Duodenal mucosa (tissue), 2 donors: ENCODE results near the gene SZRD1.
A peak's percentile ranks its signal among the peaks of the same experiment; 100 is the strongest.

ENCODE experiments used
- H3K27ac ChIP-seq: one replicate; pipeline ENCODE4 v1.7.0; 2013; ENCODE audit warnings: low read depth, low read length
- H3K27me3 ChIP-seq, 2 donors: one replicate each; pipeline ENCODE4 v1.7.0; 2013; ENCODE audit warnings: low read length in 2 of 2, control low read depth in 1 of 2; ENCODE audit not compliant: insufficient read depth in 2 of 2, control insufficient read depth in 1 of 2
- H3K36me3 ChIP-seq, 2 donors: one replicate each; pipeline ENCODE4 v1.7.0; 2013; ENCODE audit warnings: low read length in 2 of 2, control low read depth in 1 of 2; ENCODE audit not compliant: insufficient read depth in 2 of 2, control insufficient read depth in 1 of 2
- H3K4me1 ChIP-seq, 2 donors: one replicate each; pipeline ENCODE4 v1.7.0; 2013; ENCODE audit warnings: low read length in 2 of 2, control low read depth in 1 of 2; ENCODE audit not compliant: insufficient read depth in 2 of 2, control insufficient read depth in 1 of 2
- H3K4me3 ChIP-seq, 2 donors: one replicate each; pipeline ENCODE4 v1.7.0; 2013; ENCODE audit warnings: low read length in 2 of 2, low read depth in 1 of 2
- H3K9ac ChIP-seq, 2 donors: one replicate each; pipeline ENCODE4 v1.7.0; 2013; ENCODE audit warnings: low read length in 2 of 2, low read depth in 1 of 2
- H3K9me3 ChIP-seq, 2 donors: one replicate each; pipeline ENCODE4 v1.7.0; 2013; ENCODE audit warnings: low read length in 2 of 2, control low read depth in 1 of 2; ENCODE audit not compliant: control insufficient read depth in 1 of 2

The SZRD1 gene

GRCh38 chr1:16366722-16367257, at the start of gene SZRD1:
TSS of gene SZRD1 (plus strand) at chr1:16367242. CDS start at chr1:16367258, 16 bp downstream.
- peak within 1 kb of the TSS; percentile 95 for H3K27ac ChIP-seq
- no peaks in the 10 kb centered on the region for H3K36me3 ChIP-seq
- peak within 1 kb of the TSS; percentile 68 to 91 for H3K9ac ChIP-seq
- no peaks in the 10 kb centered on the region for H3K27me3 ChIP-seq
- no peaks in the 10 kb centered on the region for H3K9me3 ChIP-seq
- peak within 1 kb of the TSS; percentile 92 to 93 for H3K4me3 ChIP-seq
- H3K4me1 ChIP-seq, result peaks cover 11 to 15% of the 10 kb centered on the region in 2 donors

- Histone ChIP-seq H3K27ac (no peak overlapping the region), H3K27me3 (no peaks in the 10 kb centered on the region), H3K9me3 (no peaks in the 10 kb centered on the region), H3K36me3 (peaks cover 5 to 22% of the 10 kb centered on the region in 2 donors), H3K4me3 (no peak overlapping the region), H3K9ac (no peak overlapping the region), H3K4me1 (no peaks in the 10 kb centered on the region)
These were observed 48.5 kb upstream of the SZRD1 start for GRCh38 chr1:16318555-16318954.

GRCh38 chr1:16321176-16321867, 45.7 kb upstream of the SZRD1 start:
- Histone ChIP-seq H3K27ac (no peak overlapping the region), H3K27me3 (no peaks in the 10 kb centered on the region), H3K9ac (no peak overlapping the region), H3K36me3 (peaks cover 0 to 4% of the 10 kb centered on the region in 2 donors), H3K4me1 (no peaks in the 10 kb centered on the region), H3K4me3 (no peak overlapping the region), H3K9me3 (no peaks in the 10 kb centered on the region)

GRCh38 chr1:16324456-16324890, 42.6 kb upstream of the SZRD1 start:
- Histone ChIP-seq H3K9me3 (no peaks in the 10 kb centered on the region), H3K4me1 (peaks cover 0 to 6% of the 10 kb centered on the region in 2 donors), H3K27ac (no peak overlapping the region)

GRCh38 chr1:16326833-16327404, 40.1 kb upstream of the SZRD1 start:
- Histone ChIP-seq H3K4me1 (peaks cover 0 to 6% of the 10 kb centered on the region in 2 donors), H3K27ac (no peak overlapping the region), H3K36me3 (peaks cover 0 to 8% of the 10 kb centered on the region in 2 donors), H3K9me3 (no peaks in the 10 kb centered on the region), H3K4me3 (no peak overlapping the region), H3K9ac (no peak overlapping the region), H3K27me3 (no peaks in the 10 kb centered on the region)

More at GRCh38 chr1:16324456-16324890, 42.6 kb upstream of the SZRD1 start:
- H3K9ac ChIP-seq, result no peak overlapping the region
- no peaks in the 10 kb centered on the region for H3K27me3 ChIP-seq
- no peak overlapping the region for H3K4me3 ChIP-seq
- peaks cover 0 to 8% of the 10 kb centered on the region in 2 donors for H3K36me3 ChIP-seq

- Histone ChIP-seq H3K36me3 (no peaks in the 10 kb centered on the region), H3K27ac (no peak overlapping the region), H3K27me3 (no peaks in the 10 kb centered on the region), H3K9me3 (no peaks in the 10 kb centered on the region), H3K9ac (no peak overlapping the region), H3K4me1 (peaks cover 0 to 3% of the 10 kb centered on the region in 2 donors), H3K4me3 (no peak overlapping the region)
These were observed 32.2 kb upstream of the SZRD1 start for GRCh38 chr1:16334655-16335340.

- peaks cover 0 to 3% of the 10 kb centered on the region in 2 donors for H3K4me1 ChIP-seq
- no peaks in the 10 kb centered on the region for H3K27me3 ChIP-seq
- H3K27ac ChIP-seq, result no peak overlapping the region
- no peak overlapping the region for H3K9ac ChIP-seq
- no peaks in the 10 kb centered on the region for H3K9me3 ChIP-seq
- no peaks in the 10 kb centered on the region for H3K36me3 ChIP-seq
- no peak overlapping the region for H3K4me3 ChIP-seq
These were observed 28.1 kb upstream of the SZRD1 start for GRCh38 chr1:16338961-16339360.

GRCh38 chr1:16340673-16341072, 26.4 kb upstream of the SZRD1 start:
- H3K4me3 ChIP-seq, result no peak overlapping the region
- H3K27ac ChIP-seq, result no peak overlapping the region
- no peaks in the 10 kb centered on the region for H3K27me3 ChIP-seq
- no peaks in the 10 kb centered on the region for H3K4me1 ChIP-seq
- H3K36me3 ChIP-seq, result no peaks in the 10 kb centered on the region
- H3K9ac ChIP-seq, result no peak overlapping the region
- H3K9me3 ChIP-seq, result no peaks in the 10 kb centered on the region

GRCh38 chr1:16342331-16343062, 24.5 kb upstream of the SZRD1 start:
- Histone ChIP-seq H3K4me1 (no peaks in the 10 kb centered on the region), H3K9me3 (no peaks in the 10 kb centered on the region), H3K27me3 (no peaks in the 10 kb centered on the region), H3K4me3 (no peak overlapping the region), H3K27ac (no peak overlapping the region), H3K9ac (no peak overlapping the region), H3K36me3 (no peaks in the 10 kb centered on the region)
